Measurements from ENCODE around the gene DGKB.

- TF ChIP-seq CTCF (IDR thresholded peaks at IDR 0.05) (no peak), POLR2A (IDR thresholded peaks at IDR 0.05) (no peak)
Observed at GRCh38 chr7:14507617-14508016, 394.9 kb downstream of the DGKB start.
